ENCODE measurements around the gene GSDME.

GRCh38 chr7:24690251-24690650 is 67.0 kb downstream of the GSDME start:
- TF ChIP-seq FOXA2 (IDR thresholded peaks at IDR 0.05) (no peak), CTCF (IDR thresholded peaks at IDR 0.05; ENCODE audit: low read depth, low read length, missing input control) (no peak), FOXA1 (IDR thresholded peaks at IDR 0.05) (no peak), HNF4A (conservative IDR thresholded peaks at IDR 0.05) (no peak), JUND (IDR thresholded peaks at IDR 0.05) (no peak), SP1 (IDR thresholded peaks at IDR 0.05) (no peak), RAD21 (IDR thresholded peaks at IDR 0.05) (no peak), RXRA (IDR thresholded peaks at IDR 0.05) (no peak), YY1 (IDR thresholded peaks at IDR 0.05) (no peak)

Data from liver (tissue), 3 donors.